HG02870 (cell line): Measurements from ENCODE around the gene NHSL1.

Experiments
- ATAC-seq: cut with Tn5 transposase; IDR thresholded peaks from one replicate; pipeline ENCODE4 v1.9.1; 2021; ENCODE audit warnings: mild to moderate bottlenecking, moderate library complexity; ENCODE audit not compliant: unreplicated experiment

NHSL1 gene

GRCh38 chr6:138498629-138499302, 528 bp downstream of the NHSL1 start:
- ATAC-seq, result no peak

GRCh38 chr6:138497286-138497685, 2.0 kb downstream of the NHSL1 start:
- ATAC-seq, result no peak

GRCh38 chr6:138494312-138494711, 5.0 kb downstream of the NHSL1 start:
- ATAC-seq, result no peak

DNA sequence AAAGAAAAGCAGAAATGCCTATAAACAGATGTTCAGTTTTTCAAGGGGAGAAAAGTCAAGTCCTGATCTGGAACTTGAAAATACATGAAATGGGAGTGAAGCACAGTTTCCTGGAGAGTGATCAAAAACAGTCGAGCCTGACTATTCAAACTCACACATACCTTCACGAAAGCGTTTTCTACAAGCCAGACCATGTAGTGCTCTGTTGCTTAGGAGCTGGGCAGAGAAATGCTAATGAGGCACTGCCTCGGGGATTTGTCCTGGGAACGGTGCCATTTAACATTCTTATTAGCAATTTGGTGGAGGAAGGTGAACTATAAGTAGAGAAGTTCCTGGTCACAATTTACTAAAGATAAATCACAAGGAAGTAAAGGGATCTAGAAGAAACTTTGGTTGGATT, 5.9 kb downstream of the NHSL1 start:
- no peak for ATAC-seq

DNA sequence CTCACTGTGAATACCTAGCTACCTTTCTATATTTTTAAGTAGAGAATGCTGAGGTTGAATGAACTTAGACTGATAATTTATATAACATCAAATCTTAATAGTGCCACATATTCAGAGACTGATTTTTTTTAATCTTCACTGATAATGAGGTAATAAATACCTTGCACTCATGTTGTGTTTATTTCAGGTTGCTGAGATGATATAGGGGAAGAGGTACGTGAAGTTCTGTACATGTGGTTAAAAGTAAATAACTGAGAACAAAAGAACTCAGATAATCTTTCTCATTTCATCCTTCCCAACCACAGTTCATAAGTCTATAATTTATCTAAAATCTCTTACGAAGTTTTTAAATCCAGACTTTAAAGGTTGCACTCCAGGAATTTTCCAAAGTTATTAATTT, 6.4 kb downstream of the NHSL1 start:
- no peak for ATAC-seq

DNA sequence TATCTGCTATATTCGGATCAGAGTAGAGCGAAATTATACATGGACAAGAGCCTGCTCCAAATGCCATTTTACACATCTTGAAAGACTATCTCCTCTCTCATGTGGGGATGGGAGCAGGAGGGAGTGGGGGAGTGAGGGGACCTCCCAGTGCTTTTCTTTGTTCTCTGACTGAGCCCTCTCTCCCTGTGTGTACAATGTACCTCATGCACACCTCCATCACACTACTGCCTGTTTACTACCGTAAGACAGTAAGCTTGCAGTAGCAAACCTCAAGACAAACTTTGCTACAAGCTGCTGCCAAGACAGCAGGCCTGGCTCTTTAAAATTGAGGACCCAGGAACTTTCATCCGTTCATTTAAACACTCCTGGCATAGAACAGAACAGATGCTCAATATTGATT, 7.2 kb downstream of the NHSL1 start:
- ATAC-seq, result no peak

- no peak for ATAC-seq
Observed at GRCh38 chr6:138491017-138491416, 8.3 kb downstream of the NHSL1 start.

DNA sequence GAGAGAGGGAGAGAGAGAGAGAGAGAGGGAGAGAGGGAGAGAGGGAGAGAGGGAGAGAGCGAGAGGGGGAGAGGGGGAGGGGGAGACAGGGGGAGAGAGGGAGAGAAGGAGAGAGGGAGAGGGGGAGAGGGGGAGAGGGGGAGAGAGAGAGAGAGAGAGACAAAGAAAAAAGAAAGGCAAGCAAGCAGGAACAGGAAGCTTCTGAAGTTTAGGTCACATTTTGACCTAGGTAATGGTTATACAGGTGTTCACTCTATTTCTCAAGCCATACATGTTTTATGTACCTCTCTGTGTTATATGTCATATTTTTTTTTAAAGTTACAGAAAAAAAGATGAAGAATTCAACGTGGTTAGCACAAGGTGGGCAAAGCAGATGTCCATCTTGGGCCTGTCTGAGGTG, 9.4 kb downstream of the NHSL1 start:
- no peak for ATAC-seq

DNA sequence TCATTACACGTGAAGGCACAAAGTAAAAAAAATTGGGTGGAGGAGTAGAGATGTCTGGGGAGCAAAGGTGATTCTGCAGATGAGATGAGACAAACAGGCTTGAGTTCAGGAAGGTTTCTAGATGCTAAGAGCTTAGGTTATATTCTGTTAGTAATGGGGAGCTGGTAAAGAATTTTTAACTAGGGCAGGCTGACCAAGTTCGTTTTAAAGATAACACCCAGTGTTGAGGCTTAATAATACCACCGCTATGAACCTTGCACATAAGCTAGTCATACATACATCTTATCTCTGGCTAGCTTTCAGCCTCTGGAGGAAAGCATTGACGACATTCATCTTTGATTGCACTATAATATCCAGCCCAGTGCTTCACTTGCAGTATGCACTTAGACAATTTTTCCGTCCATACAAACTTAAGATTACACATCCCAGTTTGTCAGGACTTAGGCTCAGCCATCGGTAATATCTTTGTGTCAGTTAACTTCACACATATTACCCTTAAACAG, 12.1 kb downstream of the NHSL1 start:
- no peak for ATAC-seq

DNA sequence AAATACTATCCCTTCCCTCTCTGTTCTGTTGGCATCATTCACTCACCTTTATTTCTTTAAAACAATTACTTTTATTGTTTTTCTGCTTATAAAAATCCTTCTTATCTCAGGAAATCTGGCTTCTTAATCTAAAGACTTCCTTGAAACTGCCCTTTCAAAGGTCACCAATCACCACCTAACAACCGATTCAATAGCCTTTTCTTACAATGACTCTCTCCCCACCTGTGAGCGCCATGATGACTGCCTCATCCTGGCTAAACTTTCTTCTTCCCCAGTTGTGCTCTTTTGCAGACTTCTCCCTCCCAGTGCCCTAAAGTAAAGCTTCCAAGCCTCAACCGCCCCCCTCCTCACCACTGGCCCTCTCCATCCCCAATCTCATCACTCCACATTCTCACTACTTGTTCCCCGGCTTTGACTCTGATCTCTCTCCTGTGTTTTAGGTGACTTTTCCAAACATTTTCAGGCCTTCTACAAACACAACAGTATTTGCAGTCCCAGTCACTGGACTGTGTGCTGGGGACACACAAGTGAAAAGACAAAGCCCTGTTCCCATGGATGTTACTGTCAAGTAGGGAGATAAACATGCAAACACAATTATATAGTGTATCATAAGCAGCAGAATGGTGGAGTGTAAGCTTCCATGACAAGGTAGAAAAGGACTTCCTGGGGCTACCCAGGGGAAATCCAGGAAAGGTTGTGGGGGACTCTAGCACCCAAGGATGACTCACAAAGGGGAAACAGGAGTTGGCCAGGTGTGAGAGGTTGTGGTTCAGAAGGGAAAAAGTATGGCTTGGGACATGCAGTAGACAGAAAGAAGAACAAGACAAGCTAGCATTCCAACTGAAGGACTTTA, 12.8 kb downstream of the NHSL1 start:
- ATAC-seq, result peak; percentile 58

DNA sequence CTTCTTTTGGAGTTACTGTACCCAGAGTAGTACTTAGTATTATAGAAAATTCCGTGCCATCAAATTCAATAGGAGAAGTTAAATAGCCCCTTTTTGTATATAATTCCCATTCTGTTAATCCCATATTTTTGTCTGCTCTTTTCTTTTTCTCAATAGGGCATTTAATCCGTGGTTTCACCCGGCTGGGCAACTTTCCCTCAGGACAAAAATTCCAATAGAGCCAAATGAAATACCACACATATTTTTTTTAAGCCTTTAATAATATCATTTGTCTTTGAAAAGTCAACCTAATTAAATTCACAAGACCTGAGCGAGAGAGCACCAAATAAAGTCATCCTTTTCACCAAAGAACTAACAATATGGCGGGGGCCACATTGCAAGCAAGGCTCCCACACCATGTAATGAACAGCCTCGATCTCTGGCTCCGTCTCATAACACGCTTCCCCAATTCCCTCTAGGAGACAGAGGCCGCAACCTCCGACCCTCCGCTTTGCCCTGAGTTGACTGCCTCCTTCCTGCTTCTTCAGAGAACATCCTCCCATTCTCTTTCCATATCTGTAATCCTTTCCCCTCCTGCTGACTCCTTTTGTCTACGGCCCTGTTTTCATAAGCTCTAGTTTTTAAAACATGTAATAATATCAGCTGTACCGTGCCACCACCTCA, 13.6 kb downstream of the NHSL1 start:
- ATAC-seq, result no peak

- no peak for ATAC-seq
Observed at GRCh38 chr6:138485005-138485545, 14.2 kb downstream of the NHSL1 start.

DNA sequence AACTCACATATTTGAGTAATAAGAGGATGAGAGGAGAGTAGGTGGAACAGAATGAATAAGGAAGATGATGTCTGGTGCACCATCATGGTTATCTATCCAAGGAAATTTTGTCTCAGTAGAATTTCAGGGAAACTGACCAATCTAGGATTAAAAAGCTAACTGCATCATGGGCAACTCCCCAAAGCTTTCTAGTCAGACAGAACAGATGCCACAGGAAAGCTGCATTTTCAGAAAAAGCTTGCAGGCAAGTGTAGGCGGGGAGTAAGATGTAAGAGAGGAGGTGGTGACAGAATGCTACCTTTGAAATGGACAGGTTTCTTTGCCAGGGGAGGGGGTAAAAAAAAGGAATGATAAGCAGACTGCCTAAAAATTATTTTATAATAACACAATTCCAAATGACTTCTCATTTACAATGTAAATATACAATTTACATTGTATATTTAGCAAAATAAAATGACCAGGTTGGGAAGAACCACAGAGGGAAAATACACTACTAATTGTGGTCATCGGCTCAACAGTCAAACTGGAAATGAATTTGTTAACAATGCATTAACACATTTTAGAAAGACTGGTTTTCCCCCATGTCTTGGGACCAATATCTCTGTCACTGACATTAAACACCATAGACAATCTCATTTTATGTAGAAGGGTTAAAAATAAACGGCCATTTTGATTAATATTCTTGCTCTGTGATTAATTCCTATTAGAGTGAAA, 15.1 kb downstream of the NHSL1 start:
- ATAC-seq, result no peak

GRCh38 chr6:138482816-138483215, 16.5 kb downstream of the NHSL1 start:
- no peak for ATAC-seq

- no peak for ATAC-seq
Observed at GRCh38 chr6:138480279-138480949, 18.9 kb downstream of the NHSL1 start.

DNA sequence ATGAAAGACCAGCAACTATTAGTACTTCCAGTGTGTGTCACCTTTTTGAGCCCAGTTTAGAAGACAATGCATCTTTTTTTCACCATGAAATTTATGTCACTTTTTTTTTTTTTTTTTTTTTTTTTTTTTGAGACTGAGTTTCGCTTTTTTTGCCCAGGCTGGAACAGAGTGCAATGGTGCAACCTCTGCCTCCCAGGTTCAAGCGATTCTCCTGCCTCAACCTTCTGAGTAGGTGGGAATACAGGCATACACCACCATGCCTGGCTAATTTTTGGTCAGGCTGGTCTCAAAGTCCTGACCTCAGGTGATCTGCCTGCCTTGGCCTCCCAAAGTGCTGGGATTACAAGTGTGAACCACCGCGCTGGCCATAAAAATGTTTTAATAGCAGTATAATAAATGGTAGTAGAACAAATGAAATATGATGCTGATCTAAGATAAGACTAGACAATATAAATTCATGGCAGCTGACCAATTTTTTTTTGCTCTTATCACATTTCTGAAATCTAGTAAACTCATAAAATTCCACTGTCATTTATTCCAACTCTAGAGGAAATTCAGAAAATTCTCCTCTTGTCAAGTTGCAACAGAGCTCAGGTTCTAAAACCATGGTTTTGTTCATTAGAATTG, 21.3 kb downstream of the NHSL1 start:
- no peak for ATAC-seq

DNA sequence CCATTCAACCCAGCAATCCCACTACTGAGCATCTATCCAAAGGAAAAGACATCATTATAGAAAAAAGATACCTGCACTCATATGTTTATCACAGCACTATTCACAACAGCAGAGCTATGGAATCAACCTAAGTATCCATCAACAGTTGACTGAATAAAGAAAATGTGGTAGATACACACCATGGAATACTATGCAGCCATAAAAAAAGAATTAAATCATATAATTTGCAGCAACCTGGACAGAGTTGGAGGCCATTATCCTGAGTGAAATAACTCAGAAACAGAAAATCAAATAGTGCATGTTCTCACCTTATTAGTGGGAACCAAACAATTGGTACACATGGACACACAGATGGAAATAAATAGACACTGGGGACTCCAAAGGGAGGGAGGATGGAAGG, 23.2 kb downstream of the NHSL1 start:
- no peak for ATAC-seq

DNA sequence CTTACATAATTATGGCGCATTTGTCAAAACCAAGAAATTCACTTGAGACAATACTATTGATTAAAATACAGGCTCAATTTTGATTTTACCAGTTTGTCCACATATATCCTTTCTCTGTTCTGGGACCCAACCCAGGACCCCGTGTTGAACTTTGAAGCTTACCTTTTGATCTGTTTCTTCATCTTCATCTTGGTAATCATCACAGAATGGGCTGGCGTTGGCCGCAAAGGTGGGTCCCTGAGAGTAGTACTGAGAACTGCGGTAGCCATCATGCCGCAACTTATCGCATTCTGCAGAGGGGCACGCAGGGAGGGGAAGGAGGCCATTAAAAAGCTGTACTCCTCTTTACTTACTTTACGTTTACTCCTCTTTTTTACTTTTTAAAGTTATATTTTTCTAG, 26.1 kb downstream of the NHSL1 start:
- ATAC-seq, result no peak

- ATAC-seq, result no peak
Observed at GRCh38 chr6:138468320-138469015, 30.8 kb downstream of the NHSL1 start.
